ENCODE data around the gene PRDM15. TPM values are rescaled to one million over a fixed set of nuclear protein-coding genes. Genes with fewer than 3 reads are reported as not detected.

PRDM15 gene
- polyA plus RNA-seq, 1 experiment, result 5.1 TPM

- Histone ChIP-seq H3K27ac (ENCODE audit: low read depth, low read length) (no peak overlapping the region), H3K4me3 (ENCODE audit: low read depth, low read length) (no peak overlapping the region), H3K27me3 (ENCODE audit: control insufficient read depth, insufficient read depth, low read length) (no peaks in the 10 kb centered on the region), H3K9me3 (ENCODE audit: control insufficient read depth, insufficient read depth, low read length) (no peaks in the 10 kb centered on the region; the same call in 1 of the 2 replicates)
- ChIA-PET CTCF (interaction anchor here (2.2 kb wide), 1 partner anchor 10 kb away, joined by 13 read pairs; no protein-coding TSS in a partner anchor), POLR2A (no interaction called here)
- TF ChIP-seq CTCF (IDR thresholded peaks at IDR 0.05; ENCODE audit: low read depth, low read length), result no peak
- no peak for DNase-seq (ENCODE audit: low read depth, low spot score)
Measured at GRCh38 chr21:41806773-41807172, 72.4 kb downstream of the PRDM15 start.

- ChIA-PET CTCF (interaction anchor here (0.7 kb wide), 1 partner anchor 193 kb away, joined by 3 read pairs; no protein-coding TSS in a partner anchor), POLR2A (no interaction called here)
- Histone ChIP-seq H3K9me3 (ENCODE audit: control insufficient read depth, insufficient read depth, low read length) (no peaks in the 10 kb centered on the region; the same call in 1 of the 2 replicates), H3K27me3 (ENCODE audit: control insufficient read depth, insufficient read depth, low read length) (no peaks in the 10 kb centered on the region), H3K27ac (ENCODE audit: low read depth, low read length) (no peak overlapping the region), H3K4me3 (ENCODE audit: low read depth, low read length) (no peak overlapping the region)
- no peak for DNase-seq (ENCODE audit: low read depth, low spot score)
- TF ChIP-seq CTCF (IDR thresholded peaks at IDR 0.05; ENCODE audit: low read depth, low read length), result no peak
Measured at GRCh38 chr21:41805643-41806042, 73.5 kb downstream of the PRDM15 start.

GRCh38 chr21:41805038-41805437 is 74.1 kb downstream of the PRDM15 start:
- Histone ChIP-seq H3K27ac (ENCODE audit: low read depth, low read length) (no peak overlapping the region), H3K4me3 (ENCODE audit: low read depth, low read length) (no peak overlapping the region), H3K9me3 (ENCODE audit: control insufficient read depth, insufficient read depth, low read length) (no peaks in the 10 kb centered on the region; the same call in 1 of the 2 replicates), H3K27me3 (ENCODE audit: control insufficient read depth, insufficient read depth, low read length) (no peaks in the 10 kb centered on the region)
- CTCF ChIA-PET, result interaction anchor here (0.7 to 1.2 kb wide), 2 partner anchors 12 to 192 kb away, joined by 3 to 6 read pairs; no protein-coding TSS in a partner anchor
- no peak for TF ChIP-seq CTCF (IDR thresholded peaks at IDR 0.05; ENCODE audit: low read depth, low read length)
- POLR2A ChIA-PET, result no interaction called here
- DNase-seq (ENCODE audit: low read depth, low spot score), result no peak

- H3K27ac ChIP-seq (ENCODE audit: low read depth, low read length), result no peak overlapping the region
- no peak for DNase-seq (ENCODE audit: low read depth, low spot score)
- TF ChIP-seq CTCF (IDR thresholded peaks at IDR 0.05; ENCODE audit: low read depth, low read length), result no peak
- H3K4me3 ChIP-seq (ENCODE audit: low read depth, low read length), result no peak overlapping the region
- ChIA-PET CTCF (interaction anchor here (0.7 to 1.2 kb wide), 2 partner anchors 8 to 13 kb away, joined by 3 to 6 read pairs; no protein-coding TSS in a partner anchor), POLR2A (no interaction called here)
- no peaks in the 10 kb centered on the region for H3K27me3 ChIP-seq (ENCODE audit: control insufficient read depth, insufficient read depth, low read length)
- H3K9me3 ChIP-seq (ENCODE audit: control insufficient read depth, insufficient read depth, low read length), result no peaks in the 10 kb centered on the region; the same call in 1 of the 2 replicates
Measured at GRCh38 chr21:41804381-41804780, 74.8 kb downstream of the PRDM15 start.

GRCh38 chr21:41803316-41803715 is 75.8 kb downstream of the PRDM15 start:
- Histone ChIP-seq H3K27me3 (ENCODE audit: control insufficient read depth, insufficient read depth, low read length) (no peaks in the 10 kb centered on the region), H3K9me3 (ENCODE audit: control insufficient read depth, insufficient read depth, low read length) (no peaks in the 10 kb centered on the region; the same call in 1 of the 2 replicates), H3K4me3 (ENCODE audit: low read depth, low read length) (no peak overlapping the region), H3K27ac (ENCODE audit: low read depth, low read length) (no peak overlapping the region)
- ChIA-PET POLR2A (no interaction called here), CTCF (interaction anchor here (3.3 kb wide), 1 partner anchor 14 kb away, joined by 13 read pairs; no protein-coding TSS in a partner anchor)
- DNase-seq (ENCODE audit: low read depth, low spot score), result no peak
- TF ChIP-seq CTCF (IDR thresholded peaks at IDR 0.05; ENCODE audit: low read depth, low read length), result no peak
